Panc1 (cell line): ENCODE data around the gene NALCN. TPM values are rescaled to one million over a fixed set of nuclear protein-coding genes. Genes with fewer than 3 reads are reported as not detected.

Experiments
- ATAC-seq: fragments of 200-7000 bp; cut with Tn5 transposase; 2 replicates; pipeline ENCODE4 v1.9.1; 2020; ENCODE audit warnings: mild to moderate bottlenecking, moderate library complexity
- BruUV-seq: library from RNA; stranded (reverse); fragments of 400-500 nt; replicated peaks from 2 replicates; lab custom pipeline; 2021; lab: Mats Ljungman, UMichigan
- CTCF ChIA-PET: fragments of 300-600 bp; sonication (Branson Sonifier 250); formaldehyde crosslinking; loops from one replicate; lab custom pipeline; 2022; ENCODE audit warnings: antibody characterized with exemption; lab: Charles Lee
- POLR2A ChIA-PET: fragments of 300-600 bp; sonication (Branson Sonifier 250); formaldehyde crosslinking; loops from one replicate; lab custom pipeline; 2022; ENCODE audit warnings: antibody characterized with exemption; lab: Charles Lee
- DNase-seq: peaks from one replicate; pipeline ENCODE4 v3.0.0-alpha.2; 2010; ENCODE audit warnings: low read depth, low spot score
- H3K27ac ChIP-seq: 2 replicates; pipeline ENCODE4 v1.5.1; 2011; ENCODE audit warnings: mild to moderate bottlenecking, low read length, inconsistent platforms
- H3K27me3 ChIP-seq: fragments of 200-500 bp; sonication (Bioruptor generic); 2 replicates; pipeline ENCODE4 v1.6.0; 2014; ENCODE audit warnings: low read length, inconsistent platforms; ENCODE audit not compliant: control insufficient read depth, insufficient read depth
- H3K36me3 ChIP-seq: fragments of 200-500 bp; sonication (Bioruptor generic); 2 replicates; pipeline ENCODE4 v1.5.1; 2014; ENCODE audit warnings: inconsistent platforms, mild to moderate bottlenecking, low read length, moderate library complexity; ENCODE audit not compliant: control insufficient read depth, insufficient read depth
- H3K4me1 ChIP-seq: 2 replicates; pipeline ENCODE4 v1.5.1; 2011; ENCODE audit warnings: inconsistent platforms, mild to moderate bottlenecking, low read length, moderate library complexity; ENCODE audit not compliant: control insufficient read depth, insufficient read depth
- H3K4me3 ChIP-seq, 2 experiments: 2 replicates each; pipeline ENCODE4 v1.5.1; 2011 to 2012; ENCODE audit warnings: low read depth in 2 of 2, low read length in 2 of 2, mild to moderate bottlenecking in 2 of 2, inconsistent platforms in 1 of 2, moderate library complexity in 1 of 2
- H3K9me3 ChIP-seq: fragments of 200-500 bp; sonication (Bioruptor generic); 2 replicates; pipeline ENCODE4 v1.5.1; 2014; ENCODE audit warnings: low read depth, mild to moderate bottlenecking, inconsistent platforms, low read length, moderate library complexity; ENCODE audit not compliant: control insufficient read depth, insufficient read depth
- CTCF ChIP-seq: fragments of 450-650 bp; IDR thresholded peaks from 2 replicates; pipeline ENCODE4 v1.5.1; 2017; ENCODE audit warnings: mild to moderate bottlenecking
- POLR2AphosphoS5 ChIP-seq: IDR thresholded peaks from 2 replicates; pipeline ENCODE4 v1.6.1; 2012; ENCODE audit warnings: mild to moderate bottlenecking, low read depth, low read length, moderate library complexity
- SIN3A ChIP-seq: IDR thresholded peaks from 2 replicates; pipeline ENCODE4 v1.6.1; 2012; ENCODE audit warnings: low read depth, mild to moderate bottlenecking, low read length, moderate library complexity, borderline replicate concordance; ENCODE audit not compliant: insufficient read depth
- TCF7L2 ChIP-seq: IDR thresholded peaks from 2 replicates; pipeline ENCODE4 v1.6.1; 2011; ENCODE audit warnings: mild to moderate bottlenecking, low read depth, low read length, inconsistent platforms
- in situ Hi-C: cut with HindIII; loops from 2 replicates; pipeline ENCODE4 v1.10.0; 2016; ENCODE audit warnings: low sequenced_read_pairs, low pct_unique_long_range_greater_than_20kb
- intact Hi-C: fragments of 100-400 bp; cut with micrococcal nuclease; formaldehyde crosslinking; loops from one replicate; pipeline ENCODE4 v1.10.0; 2022; ENCODE audit not compliant: unreplicated experiment
- total RNA-seq: library from RNA; stranded (reverse); gene quantifications from one replicate; pipeline ENCODE4 v1.2.1, GENCODE V29; 2021; ENCODE audit not compliant: unreplicated experiment
- TF ChIP-seq, protein P1 (sequence below), 2 experiments: IDR thresholded peaks; 2 replicates each; pipeline ENCODE4 v1.6.1; 2011 to 2012; ENCODE audit warnings: low read depth in 2 of 2, control low read depth in 1 of 2, low read length in 1 of 2, mild to moderate bottlenecking in 1 of 2, moderate library complexity in 1 of 2; ENCODE audit not compliant: insufficient read depth in 1 of 2

NALCN gene
- total RNA-seq, 1 experiment from 2014 or later = 10.9 TPM

DNA sequence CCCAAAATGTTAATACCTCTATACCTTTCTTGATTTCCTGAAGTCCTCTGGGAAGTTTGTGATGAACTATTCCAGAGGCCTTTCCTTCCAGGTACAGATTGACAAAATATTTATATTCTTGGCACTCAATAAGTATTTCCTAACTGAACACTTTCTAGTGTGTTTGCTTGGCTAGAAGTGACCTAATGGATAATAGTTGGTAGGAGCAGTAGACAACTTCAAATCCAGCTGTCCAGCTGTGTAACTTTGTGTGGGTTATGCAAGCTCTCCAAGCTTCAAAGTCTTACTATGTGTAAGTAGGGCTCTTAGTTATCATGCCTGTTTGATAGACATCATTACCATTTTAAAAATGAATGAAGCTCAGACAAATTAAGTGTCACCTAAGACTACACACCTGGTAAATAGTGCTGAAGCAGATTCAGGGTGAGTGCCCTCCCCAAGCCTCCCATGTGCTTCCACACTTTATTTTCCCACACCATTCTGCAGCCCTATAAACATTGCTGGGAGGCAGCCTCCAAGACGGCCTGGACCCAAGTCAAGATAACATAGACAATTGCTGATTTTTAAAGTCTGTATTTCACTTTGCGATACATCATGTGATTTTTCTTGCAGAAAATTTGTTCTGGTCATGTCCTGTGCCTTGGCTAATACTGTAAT, 196.6 kb downstream of the NALCN start:
- intact Hi-C loops = no loop called here
- Histone ChIP-seq H3K4me3 (no peak overlapping the region), H3K4me1 (no peaks in the 10 kb centered on the region), H3K27me3 (no peaks in the 10 kb centered on the region), H3K9me3 (no peaks in the 10 kb centered on the region), H3K36me3 (no peaks in the 10 kb centered on the region), H3K27ac (no peak overlapping the region)
- no TSS peak for BruUV-seq
- TF ChIP-seq POLR2AphosphoS5 (no peak), SIN3A (no peak), TCF7L2 (no peak), CTCF (no peak)
- TF ChIP-seq, protein P1, sequence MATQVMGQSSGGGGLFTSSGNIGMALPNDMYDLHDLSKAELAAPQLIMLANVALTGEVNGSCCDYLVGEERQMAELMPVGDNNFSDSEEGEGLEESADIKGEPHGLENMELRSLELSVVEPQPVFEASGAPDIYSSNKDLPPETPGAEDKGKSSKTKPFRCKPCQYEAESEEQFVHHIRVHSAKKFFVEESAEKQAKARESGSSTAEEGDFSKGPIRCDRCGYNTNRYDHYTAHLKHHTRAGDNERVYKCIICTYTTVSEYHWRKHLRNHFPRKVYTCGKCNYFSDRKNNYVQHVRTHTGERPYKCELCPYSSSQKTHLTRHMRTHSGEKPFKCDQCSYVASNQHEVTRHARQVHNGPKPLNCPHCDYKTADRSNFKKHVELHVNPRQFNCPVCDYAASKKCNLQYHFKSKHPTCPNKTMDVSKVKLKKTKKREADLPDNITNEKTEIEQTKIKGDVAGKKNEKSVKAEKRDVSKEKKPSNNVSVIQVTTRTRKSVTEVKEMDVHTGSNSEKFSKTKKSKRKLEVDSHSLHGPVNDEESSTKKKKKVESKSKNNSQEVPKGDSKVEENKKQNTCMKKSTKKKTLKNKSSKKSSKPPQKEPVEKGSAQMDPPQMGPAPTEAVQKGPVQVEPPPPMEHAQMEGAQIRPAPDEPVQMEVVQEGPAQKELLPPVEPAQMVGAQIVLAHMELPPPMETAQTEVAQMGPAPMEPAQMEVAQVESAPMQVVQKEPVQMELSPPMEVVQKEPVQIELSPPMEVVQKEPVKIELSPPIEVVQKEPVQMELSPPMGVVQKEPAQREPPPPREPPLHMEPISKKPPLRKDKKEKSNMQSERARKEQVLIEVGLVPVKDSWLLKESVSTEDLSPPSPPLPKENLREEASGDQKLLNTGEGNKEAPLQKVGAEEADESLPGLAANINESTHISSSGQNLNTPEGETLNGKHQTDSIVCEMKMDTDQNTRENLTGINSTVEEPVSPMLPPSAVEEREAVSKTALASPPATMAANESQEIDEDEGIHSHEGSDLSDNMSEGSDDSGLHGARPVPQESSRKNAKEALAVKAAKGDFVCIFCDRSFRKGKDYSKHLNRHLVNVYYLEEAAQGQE (IDR thresholded peaks at IDR 0.05; ENCODE audit: insufficient read depth in 1 of 2, low read depth in 2 of 2, low read length in 1 of 2) = no peak
- ATAC-seq (no peak), DNase-seq (no peak)
- POLR2A ChIA-PET = no interaction called here
- CTCF ChIA-PET = no interaction called here
- in situ Hi-C loops = no loop called here

DNA sequence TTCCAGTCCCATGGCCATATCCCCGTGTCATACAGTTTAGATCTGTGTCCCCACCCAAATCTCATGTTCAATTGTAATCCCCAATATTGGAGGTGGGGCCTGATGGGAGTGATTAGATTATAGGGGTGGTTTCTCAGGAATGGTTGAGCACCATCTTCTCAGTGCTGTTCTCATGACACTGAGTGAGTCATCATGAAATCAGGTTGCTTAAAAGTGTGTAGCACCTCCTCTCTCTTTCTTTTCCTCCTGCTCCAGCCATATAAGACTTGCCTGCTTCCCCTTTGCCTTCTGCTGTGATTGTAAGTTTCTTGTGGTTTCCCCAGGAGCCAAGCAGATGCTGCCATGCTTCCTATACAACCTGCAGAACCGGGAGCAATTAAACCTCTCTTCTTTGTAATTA, 197.8 kb downstream of the NALCN start:
- BruUV-seq = no TSS peak
- CTCF ChIA-PET = no interaction called here
- Histone ChIP-seq H3K4me3 (no peak overlapping the region), H3K9me3 (no peaks in the 10 kb centered on the region), H3K36me3 (no peaks in the 10 kb centered on the region), H3K27ac (no peak overlapping the region), H3K27me3 (no peaks in the 10 kb centered on the region), H3K4me1 (no peaks in the 10 kb centered on the region)
- intact Hi-C loops (no loop called here), in situ Hi-C loops (no loop called here)
- POLR2A ChIA-PET = no interaction called here
- ATAC-seq = no peak
- no peak for TF ChIP-seq TCF7L2
- TF ChIP-seq POLR2AphosphoS5 = no peak
- no peak for TF ChIP-seq SIN3A
- TF ChIP-seq, protein P1 (IDR thresholded peaks at IDR 0.05; ENCODE audit: insufficient read depth in 1 of 2, low read depth in 2 of 2, low read length in 1 of 2) = no peak
- no peak for TF ChIP-seq CTCF
- no peak for DNase-seq
